ENCODE measurements around the gene RRP8. TPM values are rescaled to one million over a fixed set of nuclear protein-coding genes. Genes with fewer than 3 reads are reported as not detected.

The RRP8 gene
- total and polyA plus RNA-seq, 2 donors (not counting 1 experiment from before 2014, with no cell fraction given): 8.6 to 29.4 TPM

DNA sequence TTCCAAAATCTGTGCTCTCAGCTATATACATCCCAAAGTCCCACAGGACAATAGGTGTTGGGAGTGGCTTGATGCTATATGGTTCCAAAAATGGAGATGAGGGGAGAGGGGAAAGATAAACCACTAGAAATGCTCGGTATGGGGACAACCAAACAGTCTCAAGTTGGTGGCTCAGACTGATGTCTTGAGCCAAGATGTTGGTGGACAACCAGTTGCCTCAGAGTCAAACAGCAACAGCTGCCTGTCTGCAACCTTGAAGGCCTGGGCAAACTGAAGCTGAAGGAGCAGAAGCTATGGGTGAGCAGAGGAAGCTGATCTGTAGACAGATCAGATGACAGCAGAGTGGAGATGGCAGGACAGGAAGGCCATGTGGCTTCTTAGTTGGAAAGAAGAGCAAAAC lies 4.0 kb downstream of the RRP8 start:
- Histone ChIP-seq H3K27me3 (replicated peaks in 1 of 4; ENCODE audit: control extremely low read depth in 1 of 4, control insufficient read depth in 3 of 4, insufficient read depth in 4 of 4, low read length in 3 of 4) (no peaks in the 10 kb centered on the region), H3K9me3 (ENCODE audit: control extremely low read depth in 1 of 3, control insufficient read depth in 2 of 3, insufficient read depth in 1 of 3, low read length in 2 of 3) (no peaks in the 10 kb centered on the region), H3K27ac (ENCODE audit: low read length in 2 of 2) (no peak overlapping the region), H3K9ac (ENCODE audit: low read length) (no peak overlapping the region), H2AFZ (ENCODE audit: insufficient read depth, low read depth, low read length, poor library complexity, severe bottlenecking) (no peak overlapping the region), H3K79me2 (ENCODE audit: control insufficient read depth, insufficient read depth, low read length) (peaks cover 62% of the 10 kb centered on the region), H3K4me1 (ENCODE audit: control insufficient read depth in 2 of 2, insufficient read depth in 2 of 2, low read length in 2 of 2) (peaks cover 16 to 19% of the 10 kb centered on the region in 2 donors), H3K4me3 (ENCODE audit: control extremely low read depth in 1 of 5, extremely low read depth in 1 of 5, insufficient read depth in 1 of 5, low read depth in 2 of 5, low read length in 4 of 5) (no peak overlapping the region), H4K20me1 (ENCODE audit: control insufficient read depth, insufficient read depth, low read length, poor library complexity, severe bottlenecking) (peaks cover 38% of the 10 kb centered on the region), H3K36me3 (replicated peaks in 1 of 2; ENCODE audit: control extremely low read depth in 1 of 2, control insufficient read depth in 1 of 2, extremely low read depth in 1 of 2, insufficient read depth in 2 of 2, low read length in 1 of 2) (peaks cover 0 to 53% of the 10 kb centered on the region in 2 experiments), H3K4me2 (replicated peaks; ENCODE audit: low read depth, low read length, poor library complexity, severe bottlenecking) (no peak overlapping the region)
- ChIA-PET POLR2A (no interaction called here), CTCF (interaction anchor here (1.0 to 1.1 kb wide), 2 partner anchors 9 to 90 kb away, joined by 3 read pairs; no protein-coding TSS in a partner anchor)
- TF ChIP-seq, protein P1, sequence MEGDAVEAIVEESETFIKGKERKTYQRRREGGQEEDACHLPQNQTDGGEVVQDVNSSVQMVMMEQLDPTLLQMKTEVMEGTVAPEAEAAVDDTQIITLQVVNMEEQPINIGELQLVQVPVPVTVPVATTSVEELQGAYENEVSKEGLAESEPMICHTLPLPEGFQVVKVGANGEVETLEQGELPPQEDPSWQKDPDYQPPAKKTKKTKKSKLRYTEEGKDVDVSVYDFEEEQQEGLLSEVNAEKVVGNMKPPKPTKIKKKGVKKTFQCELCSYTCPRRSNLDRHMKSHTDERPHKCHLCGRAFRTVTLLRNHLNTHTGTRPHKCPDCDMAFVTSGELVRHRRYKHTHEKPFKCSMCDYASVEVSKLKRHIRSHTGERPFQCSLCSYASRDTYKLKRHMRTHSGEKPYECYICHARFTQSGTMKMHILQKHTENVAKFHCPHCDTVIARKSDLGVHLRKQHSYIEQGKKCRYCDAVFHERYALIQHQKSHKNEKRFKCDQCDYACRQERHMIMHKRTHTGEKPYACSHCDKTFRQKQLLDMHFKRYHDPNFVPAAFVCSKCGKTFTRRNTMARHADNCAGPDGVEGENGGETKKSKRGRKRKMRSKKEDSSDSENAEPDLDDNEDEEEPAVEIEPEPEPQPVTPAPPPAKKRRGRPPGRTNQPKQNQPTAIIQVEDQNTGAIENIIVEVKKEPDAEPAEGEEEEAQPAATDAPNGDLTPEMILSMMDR (IDR thresholded peaks at IDR 0.05): no peak
- no peak for TF ChIP-seq EZH2 (IDR thresholded peaks at IDR 0.05; ENCODE audit: borderline replicate concordance, insufficient read depth, low read depth, low read length, poor library complexity, severe bottlenecking)
- H3K27ac Mint-ChIP-seq: no peak overlapping the region
- intact Hi-C loops (cut with micrococcal nuclease): no loop called here
- WGBS (ENCODE audit: insufficient coverage): 90% methylated on average over 1 of the region's 1 CpG
- no peaks in the 10 kb centered on the region for H3K27me3 Mint-ChIP-seq
- no peak overlapping the region for H3K4me3 Mint-ChIP-seq
- no peak for ATAC-seq (ENCODE audit: low read depth)
- peaks cover 25% of the 10 kb centered on the region for H3K4me1 Mint-ChIP-seq
- DNase-seq: no peak
- H3K9me3 Mint-ChIP-seq (ENCODE audit: insufficient read depth): no peaks in the 10 kb centered on the region

GRCh38 chr11:6598555-6598954 lies 4.9 kb downstream of the RRP8 start:
- Mint-ChIP-seq H3K27me3 (no peaks in the 10 kb centered on the region), H3K4me1 (peaks cover 27% of the 10 kb centered on the region), H3K27ac (no peak overlapping the region), H3K9me3 (ENCODE audit: insufficient read depth) (no peaks in the 10 kb centered on the region), H3K4me3 (no peak overlapping the region)
- Histone ChIP-seq H3K27ac (ENCODE audit: low read length in 2 of 2) (no peak overlapping the region), H3K4me3 (ENCODE audit: control extremely low read depth in 1 of 5, extremely low read depth in 1 of 5, insufficient read depth in 1 of 5, low read depth in 2 of 5, low read length in 4 of 5) (no peak overlapping the region), H3K27me3 (replicated peaks in 1 of 4; ENCODE audit: control extremely low read depth in 1 of 4, control insufficient read depth in 3 of 4, insufficient read depth in 4 of 4, low read length in 3 of 4) (no peaks in the 10 kb centered on the region), H3K4me2 (replicated peaks; ENCODE audit: low read depth, low read length, poor library complexity, severe bottlenecking) (no peak overlapping the region), H3K79me2 (ENCODE audit: control insufficient read depth, insufficient read depth, low read length) (peaks cover 57% of the 10 kb centered on the region), H3K9me3 (ENCODE audit: control extremely low read depth in 1 of 3, control insufficient read depth in 2 of 3, insufficient read depth in 1 of 3, low read length in 2 of 3) (no peaks in the 10 kb centered on the region), H4K20me1 (ENCODE audit: control insufficient read depth, insufficient read depth, low read length, poor library complexity, severe bottlenecking) (peaks cover 38% of the 10 kb centered on the region), H3K36me3 (replicated peaks in 1 of 2; ENCODE audit: control extremely low read depth in 1 of 2, control insufficient read depth in 1 of 2, extremely low read depth in 1 of 2, insufficient read depth in 2 of 2, low read length in 1 of 2) (peaks cover 0 to 59% of the 10 kb centered on the region in 2 experiments), H3K9ac (ENCODE audit: low read length) (no peak overlapping the region), H3K4me1 (ENCODE audit: control insufficient read depth in 2 of 2, insufficient read depth in 2 of 2, low read length in 2 of 2) (peaks cover 14 to 15% of the 10 kb centered on the region in 2 donors), H2AFZ (ENCODE audit: insufficient read depth, low read depth, low read length, poor library complexity, severe bottlenecking) (no peak overlapping the region)
- POLR2A ChIA-PET: no interaction called here
- CTCF ChIA-PET: interaction anchor here (1.0 to 1.1 kb wide), 2 partner anchors 8 to 89 kb away, joined by 3 read pairs; no protein-coding TSS in a partner anchor
- WGBS (ENCODE audit: insufficient coverage): 100% methylated on average over 3 of the region's 3 CpGs
- ATAC-seq (ENCODE audit: low read depth): no peak
- no peak for DNase-seq
- TF ChIP-seq EZH2 (IDR thresholded peaks at IDR 0.05; ENCODE audit: borderline replicate concordance, insufficient read depth, low read depth, low read length, poor library complexity, severe bottlenecking): no peak
- TF ChIP-seq, protein P1 (IDR thresholded peaks at IDR 0.05): no peak
- intact Hi-C loops (cut with micrococcal nuclease): no loop called here

Measured in B cell (primary cell).